ENCODE measurements around the gene PHKG1. TPM values are rescaled to one million over a fixed set of nuclear protein-coding genes. Genes with fewer than 3 reads are reported as not detected.
A peak's percentile ranks its signal among the peaks of the same experiment; 100 is the strongest.
"Not testable (repeated sequence)": the region's sequence is repeated elsewhere in the genome, so short reads cannot be mapped to it uniquely, and the experiment has no call there.

The PHKG1 gene
- total RNA-seq, 6 experiments from 2014 or later: 0.19 to 0.68 (median 0.30) TPM; not detected in 1

DNA sequence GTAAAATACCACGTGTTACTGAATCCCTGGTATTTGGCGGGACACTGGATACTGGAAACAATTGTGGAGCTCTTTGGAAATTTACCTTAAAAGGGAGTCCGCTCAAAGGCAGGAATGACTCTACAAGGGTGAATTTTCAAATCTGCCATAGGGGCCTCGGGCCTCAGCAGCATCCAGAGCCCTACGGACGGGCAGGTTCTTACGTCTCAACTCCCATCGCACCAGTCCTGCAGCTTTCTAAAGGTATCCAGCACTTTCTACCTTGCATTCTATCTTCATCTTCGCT is 41.8 kb downstream of the PHKG1 start:
- Mint-ChIP-seq H3K36me3 (ENCODE audit: low read depth) (0 out of 2 replicates have a peak, but pooled peaks cover 24% of the 10 kb centered on the region), H3K4me1 (ENCODE audit: low read depth) (peaks cover 48% of the 10 kb centered on the region), H3K9me3 (no peaks in the 10 kb centered on the region), H3K27ac (peak overlapping the region; percentile 98), H3K4me3 (peak overlapping the region; percentile 99), H3K27me3 (ENCODE audit: insufficient read depth) (peaks cover 2% of the 10 kb centered on the region)
- DNase-seq: no peak
- no peak for TF ChIP-seq CTCF (IDR thresholded peaks at IDR 0.05)

GRCh38 chr7:56048763-56049162 is 44.0 kb downstream of the PHKG1 start:
- H3K27me3 Mint-ChIP-seq (ENCODE audit: insufficient read depth); H3K9me3 Mint-ChIP-seq; H3K27ac Mint-ChIP-seq; H3K36me3 Mint-ChIP-seq (ENCODE audit: low read depth); DNase-seq; H3K4me3 Mint-ChIP-seq: not testable (repeated sequence)
- H3K4me1 Mint-ChIP-seq (ENCODE audit: low read depth): peaks cover 38% of the 10 kb centered on the region
- TF ChIP-seq CTCF (IDR thresholded peaks at IDR 0.05): 0 out of 2 replicates have a peak, but pooled peaks have one; percentile 6

GRCh38 chr7:56048245-56048644 is 44.5 kb downstream of the PHKG1 start:
- H3K27me3 Mint-ChIP-seq (ENCODE audit: insufficient read depth): peaks cover 2% of the 10 kb centered on the region
- H3K4me3 Mint-ChIP-seq: no peak overlapping the region
- no peak overlapping the region for H3K27ac Mint-ChIP-seq
- H3K36me3 Mint-ChIP-seq (ENCODE audit: low read depth): peaks cover 5% of the 10 kb centered on the region; the same call in 1 of the 2 replicates
- no peaks in the 10 kb centered on the region for H3K9me3 Mint-ChIP-seq
- no peak for DNase-seq
- TF ChIP-seq CTCF (IDR thresholded peaks at IDR 0.05): no peak
- H3K4me1 Mint-ChIP-seq (ENCODE audit: low read depth): peaks cover 33% of the 10 kb centered on the region

- H3K4me3 Mint-ChIP-seq; H3K27me3 Mint-ChIP-seq (ENCODE audit: insufficient read depth); DNase-seq; H3K36me3 Mint-ChIP-seq (ENCODE audit: low read depth); H3K9me3 Mint-ChIP-seq: not testable (repeated sequence)
- Mint-ChIP-seq H3K27ac (peak overlapping the region; percentile 87), H3K4me1 (ENCODE audit: low read depth) (peaks cover 28% of the 10 kb centered on the region)
Observed at GRCh38 chr7:56047446-56048116, 45.2 kb downstream of the PHKG1 start.

DNA sequence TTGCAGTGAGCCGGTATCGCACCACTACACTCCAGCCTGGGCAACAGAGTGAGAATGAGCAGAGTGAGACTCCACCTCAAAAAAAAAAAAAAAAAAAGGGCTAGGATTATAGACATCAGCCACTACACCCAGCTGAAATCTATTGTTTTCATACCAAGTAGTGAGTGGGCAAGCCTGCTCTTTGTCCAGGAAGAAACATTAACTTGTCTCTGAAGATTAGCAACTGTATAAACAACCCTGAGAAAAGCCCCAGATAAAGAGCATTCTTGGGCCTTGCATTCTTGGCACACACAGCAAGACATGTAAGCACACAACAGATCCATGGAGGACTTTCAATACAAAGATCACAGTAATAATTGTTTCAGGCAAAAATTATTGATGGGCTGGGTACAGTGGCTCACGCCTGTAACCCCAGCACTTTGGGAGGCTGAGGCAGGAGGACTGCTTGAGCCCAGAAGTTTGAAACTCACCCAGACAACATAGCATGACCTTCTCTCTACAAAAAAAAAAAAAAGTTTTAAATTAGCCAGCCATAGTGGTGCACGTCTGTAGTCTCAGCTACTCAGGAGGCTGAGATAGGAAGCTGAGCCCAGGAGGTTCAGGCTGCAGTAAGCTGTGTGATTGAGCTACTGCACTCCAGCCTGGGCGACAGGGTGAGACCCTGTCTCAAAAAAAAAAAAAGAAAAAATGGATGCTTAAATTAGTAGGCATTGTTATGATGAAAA is 45.9 kb downstream of the PHKG1 start:
- DNase-seq: peak; percentile 91
- H3K27ac Mint-ChIP-seq: peak overlapping the region; percentile 87
- H3K9me3 Mint-ChIP-seq: no peaks in the 10 kb centered on the region
- no peak for TF ChIP-seq CTCF (IDR thresholded peaks at IDR 0.05)
- H3K4me3 Mint-ChIP-seq: peak overlapping the region; percentile 30
- peaks cover 2% of the 10 kb centered on the region for H3K27me3 Mint-ChIP-seq (ENCODE audit: insufficient read depth)
- H3K36me3 Mint-ChIP-seq (ENCODE audit: low read depth): peaks cover 10% of the 10 kb centered on the region
- peaks cover 28% of the 10 kb centered on the region for H3K4me1 Mint-ChIP-seq (ENCODE audit: low read depth)

DNA sequence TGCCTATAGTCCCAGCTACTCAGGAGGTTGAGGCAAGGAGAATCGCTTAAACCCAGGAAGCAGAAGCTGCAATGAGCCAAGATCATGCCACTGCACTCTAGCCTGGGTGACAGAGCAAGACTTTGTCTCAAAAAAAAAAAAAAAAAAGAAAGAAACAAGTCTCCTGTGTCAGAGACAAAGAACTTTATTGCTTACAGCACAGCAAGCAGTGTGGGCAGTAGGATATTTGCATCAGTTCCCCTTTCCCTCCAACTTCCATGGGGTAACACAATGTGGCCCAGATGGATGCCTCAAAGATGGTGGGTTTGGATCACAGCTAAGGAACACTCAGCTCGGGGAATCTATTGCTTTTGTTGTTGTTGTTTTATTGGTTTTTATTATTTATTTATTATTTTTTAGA is 47.0 kb downstream of the PHKG1 start:
- not testable (repeated sequence) for H3K4me3 Mint-ChIP-seq; H3K9me3 Mint-ChIP-seq; DNase-seq; H3K27ac Mint-ChIP-seq; H3K27me3 Mint-ChIP-seq (ENCODE audit: insufficient read depth)
- H3K4me1 Mint-ChIP-seq (ENCODE audit: low read depth): peaks cover 28% of the 10 kb centered on the region
- peaks cover 12% of the 10 kb centered on the region for H3K36me3 Mint-ChIP-seq (ENCODE audit: low read depth)
